GDM1 (cell line): ENCODE results near the gene CDCP1.

Experiments used
- DNase-seq: peaks from one replicate; lab custom pipeline; 2025; lab: John Stamatoyannopoulos, UW

CDCP1 gene

DNA sequence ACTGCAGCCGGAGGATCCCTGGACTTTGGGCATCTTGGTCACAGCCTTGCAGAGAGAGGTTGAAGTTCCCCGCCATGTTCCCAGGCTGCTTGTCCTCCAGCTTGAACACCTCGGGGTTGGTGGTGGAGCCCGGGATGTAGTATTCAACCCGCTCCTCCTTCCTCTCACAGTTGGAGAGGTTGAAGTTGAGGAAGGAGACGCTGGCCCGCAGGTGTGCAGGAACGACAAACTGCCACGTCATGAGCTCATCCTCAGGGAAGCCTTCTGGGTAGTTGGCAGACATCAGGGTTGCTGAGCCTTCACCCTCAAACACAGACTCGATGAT, 35.7 kb downstream of the CDCP1 start:
- no peak for DNase-seq

DNA sequence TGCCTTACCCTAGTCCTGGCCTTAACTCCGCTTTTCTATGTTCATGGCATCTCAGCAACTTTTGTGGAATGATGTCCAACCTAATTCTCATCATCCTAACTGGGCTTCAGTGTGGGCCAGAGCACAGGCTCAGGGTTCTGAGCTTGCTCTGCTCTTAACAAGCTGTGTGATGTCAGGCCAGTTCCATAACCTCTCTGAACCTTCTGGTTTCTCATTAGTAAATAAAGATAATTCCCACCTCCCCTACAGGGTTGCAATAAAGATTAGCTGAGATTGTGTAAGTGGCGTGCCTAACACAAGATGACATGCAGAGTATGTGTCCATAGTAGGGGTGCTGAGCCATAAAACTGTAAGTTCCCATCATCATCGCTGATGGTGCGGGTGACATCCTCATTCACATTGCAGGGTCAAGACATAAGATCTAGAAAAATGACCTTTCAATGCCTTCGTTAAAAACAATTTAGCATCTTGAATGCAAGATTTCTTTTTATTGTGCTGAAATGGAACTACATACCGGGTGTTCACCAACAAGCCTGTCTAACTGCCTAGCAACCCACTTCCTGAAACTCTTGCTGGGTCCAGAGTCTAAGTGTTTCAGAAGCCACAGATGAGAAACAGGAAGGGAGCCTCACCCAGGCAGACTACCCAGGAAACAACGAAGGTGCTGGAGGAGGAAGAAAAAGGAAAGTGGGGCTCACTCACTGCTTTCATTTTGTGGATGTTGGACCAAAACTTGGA, 36.2 kb downstream of the CDCP1 start:
- peak; percentile 69 for DNase-seq

DNA sequence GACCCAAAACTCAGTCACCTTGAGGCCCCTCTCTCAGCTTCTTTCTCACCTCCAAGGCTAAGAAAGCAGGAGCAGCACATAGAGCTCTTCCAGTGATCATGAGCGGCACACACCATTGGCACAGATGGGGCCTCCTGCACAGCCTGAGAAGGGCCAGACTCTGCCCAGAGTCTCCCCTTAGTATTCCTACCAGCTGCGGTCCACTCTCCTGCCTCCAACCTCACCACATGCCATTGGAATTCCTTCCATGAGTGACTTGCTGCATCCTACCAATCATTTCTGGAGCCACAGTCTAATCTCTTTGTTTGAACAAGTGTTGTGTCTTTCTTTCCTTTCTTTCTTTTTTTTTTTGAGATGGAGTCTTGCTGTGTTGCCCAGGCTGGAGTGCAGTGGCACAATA, 39.3 kb downstream of the CDCP1 start:
- no peak for DNase-seq

DNA sequence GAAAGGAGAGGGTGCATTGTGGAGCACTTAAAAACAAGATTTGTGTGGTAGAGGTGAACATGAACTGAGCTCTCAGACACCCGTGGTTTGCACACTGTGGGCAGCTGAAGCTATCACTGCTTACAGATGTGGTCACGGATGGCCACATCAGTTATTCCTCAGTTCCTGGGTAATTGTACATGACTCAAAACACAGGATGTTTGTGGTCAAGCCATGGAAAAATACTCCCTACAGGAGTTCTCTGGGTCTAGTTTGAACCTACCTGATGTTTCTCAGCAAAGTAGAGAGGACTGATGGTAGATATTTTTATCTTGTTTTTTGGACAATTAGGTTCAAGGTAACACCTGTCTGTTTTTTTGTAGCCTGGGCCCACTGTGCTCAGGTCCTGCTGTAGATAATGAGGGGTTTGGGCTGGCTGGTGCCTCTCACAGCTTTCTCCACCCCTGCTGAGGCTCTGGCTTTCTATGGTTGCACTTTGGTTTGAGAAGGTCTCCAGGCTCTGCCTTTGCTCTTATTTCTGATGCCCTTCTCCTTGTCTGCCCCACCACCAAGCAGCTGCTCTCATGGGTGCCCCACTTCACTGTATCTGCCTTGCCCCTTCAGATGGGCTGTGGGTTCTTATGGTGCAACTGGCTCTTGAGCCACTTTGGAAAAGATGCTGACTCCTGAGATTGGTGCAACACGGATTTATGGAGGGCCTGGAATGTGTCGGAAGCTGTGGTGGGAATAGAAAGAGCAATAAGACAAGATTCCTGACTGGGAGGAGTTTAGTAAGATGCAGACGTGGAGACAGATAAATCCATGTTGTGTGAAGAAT, 40.1 kb downstream of the CDCP1 start:
- DNase-seq = peak; percentile 33

DNA sequence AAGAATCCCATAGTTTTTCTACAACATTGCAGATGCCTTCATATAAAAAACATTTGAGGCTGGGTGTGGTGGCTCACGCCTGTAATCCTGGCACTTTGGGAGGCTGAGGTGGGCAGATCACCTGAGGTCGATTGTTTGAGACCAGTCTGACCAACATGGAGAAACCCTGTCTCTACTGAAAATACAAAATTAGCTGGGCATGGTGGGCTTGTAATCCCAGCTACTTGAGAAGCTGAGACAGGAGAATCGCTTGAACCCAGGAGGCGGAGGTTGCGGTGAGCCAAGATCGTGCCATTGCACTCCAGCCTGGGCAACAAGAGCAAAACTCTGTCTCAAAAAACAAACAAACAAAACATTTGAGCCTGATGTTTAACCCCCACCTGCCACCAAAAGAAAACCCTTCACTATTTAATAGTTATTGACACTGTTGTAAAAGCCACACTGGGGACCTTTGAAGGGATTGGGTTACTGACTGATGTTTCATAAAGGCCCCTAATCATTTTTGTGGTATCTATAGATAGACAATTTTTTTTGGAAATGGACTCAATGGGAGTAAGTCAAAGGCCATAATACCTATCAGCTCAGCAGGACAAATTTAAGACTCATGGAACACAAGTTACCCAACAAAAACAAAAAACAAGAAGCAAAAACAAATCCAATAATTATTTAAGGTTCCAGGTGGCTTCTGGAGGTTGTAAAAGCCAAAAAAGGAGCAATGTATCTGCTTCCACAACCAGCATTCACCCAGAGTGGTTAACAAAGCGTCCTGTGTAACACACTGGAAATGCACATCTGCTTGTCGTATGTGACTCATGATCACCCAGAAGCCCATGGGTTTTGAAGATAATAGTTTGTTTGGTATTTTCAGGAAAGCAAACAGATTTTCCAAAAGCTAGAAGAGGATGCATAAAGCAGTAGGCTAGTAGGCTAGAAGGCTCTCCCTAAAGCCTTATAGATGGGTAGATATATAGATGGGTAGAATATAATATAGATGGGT, 41.2 kb downstream of the CDCP1 start:
- DNase-seq = no peak

DNA sequence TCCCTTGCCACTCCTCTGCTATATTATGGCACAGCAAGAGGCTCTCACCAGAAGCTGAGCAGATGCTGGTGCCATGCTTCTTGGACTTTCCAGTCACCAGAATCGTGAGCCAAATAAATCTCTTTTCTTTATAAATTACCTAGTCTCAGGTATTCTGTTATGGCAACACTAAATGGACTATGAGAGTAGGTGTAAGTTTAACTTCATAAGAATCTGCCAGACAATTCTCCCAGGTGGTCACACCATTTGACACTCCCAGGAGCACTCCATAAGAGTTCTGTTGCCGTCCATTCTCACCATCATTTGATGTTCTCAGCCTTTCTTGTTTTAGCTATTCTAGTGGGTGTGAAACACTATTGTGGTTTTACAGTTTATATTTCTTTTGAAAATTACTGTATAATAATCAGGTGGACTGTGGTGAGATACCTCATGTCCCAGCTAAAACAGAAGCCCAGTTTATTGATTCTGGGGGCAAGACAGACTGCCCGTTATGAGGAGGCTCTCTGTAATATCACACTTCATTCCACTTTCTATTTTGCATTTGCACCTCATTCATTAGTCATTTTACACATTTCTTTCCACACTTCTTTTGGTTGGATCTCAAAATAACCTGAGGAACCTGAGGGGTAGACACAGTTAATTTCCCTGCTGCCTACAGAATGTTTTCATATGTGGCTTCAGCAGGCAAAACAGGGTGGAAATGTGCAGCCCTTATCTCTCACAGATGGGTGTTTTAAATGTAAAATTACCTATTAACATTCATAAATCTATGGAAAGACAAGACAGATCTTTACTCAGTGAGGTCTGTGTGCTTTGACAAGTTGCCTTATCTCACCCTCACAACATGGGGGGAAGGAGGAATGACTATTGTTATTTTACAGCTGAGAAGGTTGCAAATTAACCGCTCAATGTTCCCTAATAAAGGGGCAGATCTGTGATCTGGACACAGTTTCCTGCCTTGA, 42.1 kb downstream of the CDCP1 start:
- no peak for DNase-seq

DNA sequence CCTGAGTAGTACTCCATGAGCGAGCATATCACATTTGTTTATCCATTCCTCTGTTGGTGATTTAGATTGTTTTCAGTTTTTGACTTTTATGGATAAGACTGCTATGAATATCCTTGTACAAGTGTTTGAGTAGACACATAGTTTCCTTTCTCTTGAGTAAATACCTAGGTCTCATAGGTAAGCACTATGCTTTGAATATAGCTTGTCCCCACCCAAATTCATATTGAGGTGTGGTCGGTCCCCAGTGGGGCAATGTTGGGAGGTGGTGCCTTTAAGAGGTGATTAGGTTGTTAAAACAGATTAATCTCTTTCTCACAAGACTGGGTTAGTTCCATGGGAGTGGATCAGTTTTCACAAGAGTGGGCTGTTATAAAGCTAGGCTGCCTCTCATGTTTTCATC, 42.8 kb downstream of the CDCP1 start:
- no peak for DNase-seq

DNA sequence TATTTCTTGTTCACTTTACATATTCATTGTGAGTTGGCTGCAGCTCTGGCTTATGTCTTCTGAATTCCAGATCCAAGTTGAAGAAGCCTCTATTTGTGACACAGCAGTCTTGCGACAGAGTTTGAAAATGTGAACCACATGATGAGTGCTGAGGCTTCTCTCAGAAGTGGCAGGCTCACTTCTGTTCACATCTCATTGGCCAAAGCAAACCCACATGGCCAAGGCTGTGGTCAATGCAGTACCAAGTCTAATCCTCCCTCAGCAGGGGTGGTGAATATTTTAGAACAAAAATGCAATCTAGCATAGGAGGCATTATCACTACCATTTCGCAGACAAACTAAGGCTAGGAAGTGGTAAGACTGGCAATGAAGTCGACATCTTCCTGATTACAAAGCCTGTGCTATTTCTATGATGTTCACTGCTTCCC, 45.2 kb downstream of the CDCP1 start:
- no peak for DNase-seq

DNA sequence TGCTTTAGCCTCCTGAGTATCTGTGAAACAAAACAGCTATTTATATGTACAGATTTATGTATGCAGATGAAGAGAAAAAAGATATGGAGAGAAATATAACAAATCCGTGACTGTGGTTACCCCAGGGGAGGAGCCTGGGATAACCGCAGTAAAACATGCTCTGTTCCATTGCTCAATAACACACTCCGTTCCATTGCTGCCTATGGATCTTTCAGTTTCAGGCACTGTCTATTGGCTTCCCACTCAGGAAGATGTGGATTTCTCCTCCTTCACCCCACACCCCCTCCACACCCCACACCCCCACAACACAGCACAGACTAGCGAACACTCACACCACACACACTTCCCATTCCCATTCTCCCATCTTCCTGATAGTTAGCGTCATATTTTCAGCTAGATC, 47.9 kb downstream of the CDCP1 start:
- DNase-seq = no peak

DNA sequence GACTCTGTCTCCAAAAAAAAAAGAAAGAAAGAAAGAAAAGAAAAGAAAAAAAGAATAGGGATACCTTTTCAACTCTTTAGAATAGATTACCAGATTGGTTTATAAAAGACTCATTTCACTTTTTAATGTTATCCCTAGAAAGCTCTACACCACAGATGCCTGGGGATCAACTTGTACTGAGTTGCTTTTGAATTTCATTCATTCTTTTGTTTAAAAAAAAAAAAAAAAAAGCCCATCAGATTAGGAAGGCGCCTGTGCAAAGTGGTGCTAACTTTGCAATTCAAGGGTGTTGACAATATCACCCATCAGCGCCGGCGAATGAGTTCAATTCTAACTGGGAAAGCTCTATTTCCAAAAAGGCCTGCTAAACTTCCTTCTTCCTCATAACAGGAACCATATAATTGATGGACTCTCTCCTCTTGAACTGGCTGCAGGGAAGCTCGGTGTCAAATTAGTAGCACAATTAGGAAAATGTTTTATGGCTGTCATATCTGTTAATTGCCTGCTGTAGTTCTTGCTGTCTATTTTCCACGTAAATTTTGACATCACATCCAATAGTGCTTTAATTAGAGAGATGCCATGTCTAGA, 48.8 kb downstream of the CDCP1 start:
- DNase-seq = no peak

DNA sequence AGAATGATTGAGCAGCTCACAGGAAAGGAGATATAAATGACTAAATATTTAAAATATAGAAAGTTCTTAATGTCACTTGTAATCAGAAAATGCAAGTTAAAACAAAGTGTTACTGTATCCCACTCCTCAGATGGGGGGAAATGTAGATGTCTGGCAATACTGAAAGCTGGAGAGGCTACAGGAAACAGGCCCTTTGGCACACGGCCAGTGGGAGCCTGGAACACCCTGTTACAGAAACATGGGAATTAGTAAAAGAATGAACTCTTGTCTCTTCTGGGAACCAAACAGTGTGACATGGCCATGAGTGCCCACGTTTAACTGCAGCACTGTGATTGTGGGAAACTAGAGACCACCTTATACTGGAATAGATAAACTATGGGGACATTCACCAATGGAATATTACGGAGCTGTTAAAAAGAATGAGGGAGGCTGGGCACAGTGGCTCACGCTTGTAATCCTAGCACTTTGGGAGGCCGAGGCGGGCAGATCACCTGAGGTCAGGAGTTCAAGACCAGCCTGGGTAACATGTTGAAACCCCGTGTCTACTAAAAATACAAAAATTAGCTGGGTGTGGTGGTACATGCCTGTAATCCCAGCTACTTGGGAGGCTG, 50.2 kb downstream of the CDCP1 start:
- DNase-seq = no peak

DNA sequence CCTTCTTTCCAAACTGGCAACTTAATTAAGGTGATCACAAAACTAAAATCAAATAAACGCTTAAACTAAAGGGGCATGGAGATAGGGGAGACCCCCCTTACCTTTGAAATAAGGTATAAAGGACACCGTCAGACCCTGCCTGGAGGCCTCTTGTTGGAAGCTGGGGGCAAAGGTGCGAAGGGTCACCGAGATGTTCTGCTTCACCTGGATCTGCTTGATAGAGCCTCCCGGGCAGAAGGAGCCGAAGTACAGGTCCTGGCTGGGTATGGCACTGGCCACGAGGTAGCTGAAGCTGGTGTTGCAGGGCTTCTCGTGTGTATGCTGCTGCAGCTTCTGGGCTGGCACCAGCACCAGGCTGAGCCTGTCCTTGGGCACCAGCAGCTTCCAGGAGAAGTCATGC, 53.0 kb downstream of the CDCP1 start:
- DNase-seq = no peak

DNA sequence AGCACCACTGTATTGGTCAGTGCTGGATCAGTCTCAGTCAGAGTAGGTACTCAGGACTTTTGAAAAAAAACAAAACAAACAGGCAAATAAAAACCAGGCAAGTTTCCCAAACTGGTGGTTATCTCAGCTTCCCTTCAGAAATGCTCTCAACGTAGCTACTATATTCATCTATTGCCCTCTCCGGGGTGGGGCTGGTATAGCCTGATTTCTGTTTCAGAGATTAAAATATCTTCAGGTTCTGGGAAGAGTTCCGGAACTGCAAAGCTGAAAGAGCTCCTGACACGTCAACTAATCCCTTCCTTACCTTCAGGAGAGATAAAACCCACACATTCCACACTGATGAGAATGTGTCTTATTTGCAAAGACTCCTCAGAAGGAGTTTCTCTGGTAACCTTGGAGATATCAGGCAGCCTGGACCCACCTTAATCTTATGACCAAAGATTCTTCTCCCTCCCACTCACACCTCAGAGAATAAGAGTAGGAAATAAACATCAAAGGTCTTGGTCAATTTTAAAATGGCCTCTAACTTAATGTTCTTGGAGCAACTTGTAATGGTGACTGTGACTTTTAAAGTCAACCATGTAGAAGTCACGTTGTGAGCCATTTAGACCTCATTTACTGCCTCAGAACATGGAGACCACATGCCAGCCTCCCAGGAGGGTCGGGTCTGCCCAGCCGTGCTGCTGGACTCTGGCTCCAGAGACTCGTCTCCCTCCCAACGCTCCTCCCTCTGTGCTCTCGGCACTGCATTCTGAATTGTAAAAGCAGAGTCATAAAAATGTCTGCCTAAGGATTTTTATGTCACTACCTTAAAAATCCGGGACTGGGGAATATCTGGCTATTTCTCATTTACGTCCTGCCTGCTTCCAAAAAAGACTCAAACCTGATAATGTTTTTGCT, 53.8 kb downstream of the CDCP1 start:
- DNase-seq = no peak

DNA sequence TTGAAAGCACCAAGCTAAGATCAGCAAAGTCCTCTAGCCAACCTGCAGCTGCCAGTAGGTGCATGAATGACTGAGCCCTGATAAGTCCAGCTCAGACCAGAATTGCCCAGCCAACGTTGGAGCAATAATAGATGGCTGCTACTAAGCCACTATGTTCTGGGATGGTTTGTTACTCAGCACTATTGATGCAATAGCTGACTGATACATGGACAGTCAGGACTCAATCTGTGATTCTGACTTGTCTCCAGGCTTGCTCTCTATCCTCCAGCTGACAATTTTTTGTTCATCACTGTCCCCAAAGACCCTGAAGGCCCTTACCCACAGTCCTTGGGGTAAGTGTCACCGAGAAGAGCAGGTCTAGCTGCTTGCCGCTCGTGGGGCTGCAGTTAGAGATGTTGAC, 55.3 kb downstream of the CDCP1 start:
- DNase-seq = no peak

DNA sequence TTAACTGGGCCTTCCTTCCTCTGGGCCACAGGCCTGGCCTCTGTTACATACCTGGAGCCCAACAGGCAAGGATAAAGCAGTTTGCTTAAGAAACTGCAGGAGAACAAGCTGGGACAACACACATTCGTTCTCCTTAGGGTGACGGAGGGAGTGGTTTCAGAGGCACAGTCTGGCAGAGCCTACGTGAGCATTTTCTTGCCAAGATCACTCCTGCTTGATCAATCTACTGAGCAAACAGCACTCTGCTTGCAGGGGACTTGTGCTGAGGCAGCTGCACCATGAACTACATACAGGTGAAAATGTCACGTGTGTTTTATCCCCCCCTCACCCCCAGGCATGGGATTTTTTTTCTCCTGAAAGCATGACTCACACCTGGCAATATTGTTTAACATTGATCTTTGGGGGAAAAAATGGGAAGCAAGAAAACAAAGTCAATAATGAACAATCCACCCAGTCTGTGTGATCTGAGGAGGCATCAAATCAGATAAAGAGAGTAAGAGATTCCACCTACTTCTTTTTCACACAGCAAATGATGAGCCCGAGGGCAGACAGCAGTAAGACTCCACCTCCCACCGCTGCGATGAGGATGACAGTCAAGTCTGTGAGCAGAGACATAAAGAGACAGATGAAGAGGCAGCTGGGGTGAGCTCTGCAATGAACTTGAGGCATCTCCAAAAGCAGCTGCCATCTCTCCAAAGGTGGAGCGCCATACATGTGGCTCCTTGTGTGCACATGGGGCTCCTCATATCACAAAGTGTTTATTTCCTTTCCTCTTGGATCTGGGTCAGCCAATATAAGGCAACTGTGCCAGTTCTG, 57.4 kb downstream of the CDCP1 start:
- DNase-seq = no peak

DNA sequence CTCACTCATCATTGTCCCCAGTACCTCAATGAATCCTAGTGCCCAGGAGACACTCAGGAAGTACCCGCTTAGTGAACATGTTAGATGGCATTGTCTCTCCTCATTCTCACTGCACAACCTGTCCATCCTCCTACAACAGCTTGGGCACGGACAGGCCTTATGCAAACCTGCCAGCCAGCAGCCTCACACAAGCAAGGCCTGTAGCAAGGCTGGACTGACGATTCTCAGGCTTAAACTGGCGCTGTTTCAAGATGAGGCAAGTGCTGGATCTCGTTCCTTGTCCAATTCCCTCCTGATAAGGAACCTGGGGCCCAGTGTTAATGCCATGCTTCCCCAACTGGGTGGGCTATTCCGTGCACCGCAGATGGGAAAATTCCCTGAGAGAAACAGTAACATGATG, 59.0 kb downstream of the CDCP1 start:
- no peak for DNase-seq

DNA sequence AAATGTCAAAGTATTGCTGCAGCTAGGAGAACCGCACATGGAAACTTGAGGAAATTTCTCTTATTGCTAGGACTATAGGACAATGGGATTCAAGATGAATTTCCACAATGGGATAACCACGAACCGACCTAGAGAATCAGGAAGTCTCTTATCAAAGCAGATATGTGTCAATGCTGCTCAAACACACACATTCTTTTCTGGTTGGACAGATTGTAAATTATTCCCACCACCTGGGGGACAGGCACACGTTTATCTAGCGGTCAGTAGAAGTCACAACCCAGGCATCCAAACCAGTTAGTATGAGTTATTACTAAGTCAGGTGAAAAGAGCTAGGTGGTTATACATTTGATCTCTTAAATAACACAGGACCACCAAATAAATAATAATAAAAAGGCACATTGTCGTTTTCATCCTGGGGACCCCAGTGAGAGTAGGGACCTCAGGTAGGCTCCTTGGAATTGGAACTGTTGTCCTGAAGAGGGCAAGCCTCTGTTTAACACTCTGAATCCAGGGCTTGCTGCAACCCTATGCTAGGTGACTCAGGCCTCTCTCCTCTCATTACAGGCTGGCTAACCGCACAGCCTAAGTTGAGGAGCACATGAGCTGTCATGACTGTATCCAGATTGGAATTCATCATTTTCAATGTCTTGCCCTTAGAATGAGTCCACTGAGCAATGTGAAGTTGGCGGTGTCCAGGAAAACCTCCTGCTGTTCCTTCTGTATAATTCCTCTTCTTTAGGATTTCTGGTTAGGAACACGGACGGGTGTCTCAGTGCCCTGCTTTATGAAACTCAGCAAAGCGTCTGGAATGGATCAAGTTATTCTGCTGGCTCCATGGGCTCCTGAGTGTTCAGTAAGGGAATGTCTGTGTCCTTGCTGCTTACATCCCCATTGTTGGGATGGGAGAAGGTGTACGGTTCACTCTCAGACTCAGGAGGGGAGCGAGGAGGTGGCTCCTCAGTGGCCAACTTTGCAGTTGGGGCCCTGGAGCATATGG, 61.1 kb downstream of the CDCP1 start:
- DNase-seq = no peak
